ENCODE measurements around the gene NTRK2. TPM values are rescaled to one million over a fixed set of nuclear protein-coding genes. Genes with fewer than 3 reads are reported as not detected.

NTRK2 gene
- total and polyA plus RNA-seq, 10 of the 15 experiments (the other 5 are each of a cell fraction or from before 2014, with no cell fraction given) = 0.42 to 4.6 (median 0.65) TPM

GRCh38 chr9:84828046-84828445, 158.5 kb downstream of the NTRK2 start (continued):
- TF ChIP-seq, protein P1, sequence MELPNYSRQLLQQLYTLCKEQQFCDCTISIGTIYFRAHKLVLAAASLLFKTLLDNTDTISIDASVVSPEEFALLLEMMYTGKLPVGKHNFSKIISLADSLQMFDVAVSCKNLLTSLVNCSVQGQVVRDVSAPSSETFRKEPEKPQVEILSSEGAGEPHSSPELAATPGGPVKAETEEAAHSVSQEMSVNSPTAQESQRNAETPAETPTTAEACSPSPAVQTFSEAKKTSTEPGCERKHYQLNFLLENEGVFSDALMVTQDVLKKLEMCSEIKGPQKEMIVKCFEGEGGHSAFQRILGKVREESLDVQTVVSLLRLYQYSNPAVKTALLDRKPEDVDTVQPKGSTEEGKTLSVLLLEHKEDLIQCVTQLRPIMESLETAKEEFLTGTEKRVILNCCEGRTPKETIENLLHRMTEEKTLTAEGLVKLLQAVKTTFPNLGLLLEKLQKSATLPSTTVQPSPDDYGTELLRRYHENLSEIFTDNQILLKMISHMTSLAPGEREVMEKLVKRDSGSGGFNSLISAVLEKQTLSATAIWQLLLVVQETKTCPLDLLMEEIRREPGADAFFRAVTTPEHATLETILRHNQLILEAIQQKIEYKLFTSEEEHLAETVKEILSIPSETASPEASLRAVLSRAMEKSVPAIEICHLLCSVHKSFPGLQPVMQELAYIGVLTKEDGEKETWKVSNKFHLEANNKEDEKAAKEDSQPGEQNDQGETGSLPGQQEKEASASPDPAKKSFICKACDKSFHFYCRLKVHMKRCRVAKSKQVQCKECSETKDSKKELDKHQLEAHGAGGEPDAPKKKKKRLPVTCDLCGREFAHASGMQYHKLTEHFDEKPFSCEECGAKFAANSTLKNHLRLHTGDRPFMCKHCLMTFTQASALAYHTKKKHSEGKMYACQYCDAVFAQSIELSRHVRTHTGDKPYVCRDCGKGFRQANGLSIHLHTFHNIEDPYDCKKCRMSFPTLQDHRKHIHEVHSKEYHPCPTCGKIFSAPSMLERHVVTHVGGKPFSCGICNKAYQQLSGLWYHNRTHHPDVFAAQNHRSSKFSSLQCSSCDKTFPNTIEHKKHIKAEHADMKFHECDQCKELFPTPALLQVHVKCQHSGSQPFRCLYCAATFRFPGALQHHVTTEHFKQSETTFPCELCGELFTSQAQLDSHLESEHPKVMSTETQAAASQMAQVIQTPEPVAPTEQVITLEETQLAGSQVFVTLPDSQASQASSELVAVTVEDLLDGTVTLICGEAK (IDR thresholded peaks at IDR 0.05; ENCODE audit: borderline replicate concordance) = no peak
- TF ChIP-seq SREBF1 (IDR thresholded peaks at IDR 0.05; ENCODE audit: low read length) (no peak), IRF4 (IDR thresholded peaks at IDR 0.05; ENCODE audit: low read depth, low read length) (no peak), SUZ12 (IDR thresholded peaks at IDR 0.05; ENCODE audit: unreplicated experiment) (no peak), CHD4 (IDR thresholded peaks at IDR 0.05) (no peak), SMAD1 (IDR thresholded peaks at IDR 0.05; ENCODE audit: low read depth, partially characterized antibody) (no peak)

DNA sequence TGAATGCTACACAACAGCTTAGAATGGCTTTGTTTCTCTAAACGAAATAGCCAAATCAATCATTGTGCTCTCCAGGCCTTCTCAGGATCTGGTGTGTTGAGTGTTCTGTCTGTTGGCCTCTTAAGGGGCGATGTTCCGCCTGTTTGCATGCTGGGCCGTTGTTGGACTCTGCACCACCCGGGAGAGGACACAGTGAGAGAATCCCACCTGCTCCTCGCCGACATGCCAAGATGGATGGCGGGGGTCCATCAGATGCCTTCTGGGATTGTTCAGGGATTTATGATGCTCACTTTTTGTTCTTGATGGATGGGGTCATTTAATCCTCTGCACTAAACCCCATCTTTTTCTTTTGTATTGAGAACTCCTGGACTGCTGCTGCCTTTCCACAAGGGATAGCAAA, 159.9 kb downstream of the NTRK2 start:
- Histone ChIP-seq H3K79me2 (ENCODE audit: control insufficient read depth, insufficient read depth, low read length) (no peaks in the 10 kb centered on the region), H3K4me3 (no peak overlapping the region), H3K27ac (ENCODE audit: control insufficient read depth, insufficient read depth) (no peak overlapping the region), H3K9me3 (replicated peaks; ENCODE audit: control insufficient read depth, insufficient read depth, low read length) (no peaks in the 10 kb centered on the region), H3K9ac (ENCODE audit: control insufficient read depth, insufficient read depth, low read length) (no peak overlapping the region), H3K36me3 (ENCODE audit: control insufficient read depth in 2 of 2, insufficient read depth in 2 of 2, low read length in 1 of 2) (no peaks in the 10 kb centered on the region), H2AFZ (ENCODE audit: control insufficient read depth, low read depth, low read length) (no peak overlapping the region), H3K4me1 (ENCODE audit: control insufficient read depth, insufficient read depth, low read length) (peaks cover under 1% of the 10 kb centered on the region; the same call in 1 of the 2 replicates), H3K27me3 (replicated peaks in 1 of 2; ENCODE audit: control insufficient read depth in 2 of 2, insufficient read depth in 2 of 2, low read length in 1 of 2) (no peaks in the 10 kb centered on the region), H3K4me2 (ENCODE audit: control insufficient read depth, insufficient read depth) (no peak overlapping the region), H4K20me1 (ENCODE audit: control insufficient read depth, insufficient read depth) (no peaks in the 10 kb centered on the region)
- in situ Hi-C loops (cut with MboI) = no loop called here
- CTCF ChIA-PET = no interaction called here
- SMC1A ChIA-PET (ENCODE audit: uncharacterized antibody, unreplicated experiment) = no interaction called here
- BruUV-seq (replicated peaks) = no TSS peak
- 26% methylated on average over 8 of the region's 8 CpGs for WGBS (ENCODE audit: insufficient coverage, insufficient replicate concordance, low lambda C conversion rate, missing lambda C conversion rate)
- ATAC-seq (no peak), FAIRE-seq (no peak), DNase-seq (ENCODE audit: low read depth, low spot score) (no peak)
- POLR2A ChIA-PET = no interaction called here
- RAD21 ChIA-PET (ENCODE audit: unreplicated experiment) = no interaction called here
- intact Hi-C loops (cut with micrococcal nuclease; ENCODE audit: unreplicated experiment) = no loop called here
- TF ChIP-seq SUZ12 (IDR thresholded peaks at IDR 0.05; ENCODE audit: unreplicated experiment) (no peak), USF2 (IDR thresholded peaks at IDR 0.05; ENCODE audit: borderline replicate concordance, low read depth, low read length) (no peak), FOXK2 (IDR thresholded peaks at IDR 0.05) (no peak), HDAC6 (IDR thresholded peaks at IDR 0.05; ENCODE audit: unreplicated experiment) (no peak), NR2C1 (IDR thresholded peaks at IDR 0.05) (no peak), IKZF2 (IDR thresholded peaks at IDR 0.05) (no peak), TCF3 (IDR thresholded peaks at IDR 0.05; ENCODE audit: borderline replicate concordance, insufficient read depth, low read depth, low read length) (no peak), ZBTB4 (CRISPR knock-in tag; IDR thresholded peaks at IDR 0.05) (no peak), HDAC2 (IDR thresholded peaks at IDR 0.05) (no peak), ELK1 (IDR thresholded peaks at IDR 0.05; ENCODE audit: low read depth, low read length) (no peak)
